Left forelimb (tissue), 1 donor: ENCODE results near the gene COL23A1.
"Not testable (repeated sequence)": the region's sequence is repeated elsewhere in the genome, so short reads cannot be mapped to it uniquely, and the experiment has no call there.

Experiments used
- DNase-seq: peaks from one replicate; pipeline ENCODE4 v3.0.0-alpha.2; 2018; ENCODE audit warnings: low spot score

The COL23A1 gene

GRCh38 chr5:178322736-178323540, 267.3 kb downstream of the COL23A1 start:
- DNase-seq: no peak

GRCh38 chr5:178320281-178320855, 269.8 kb downstream of the COL23A1 start:
- DNase-seq: no peak

- no peak for DNase-seq
These were observed 270.6 kb downstream of the COL23A1 start for GRCh38 chr5:178319541-178320041.

GRCh38 chr5:178318893-178319292, 271.3 kb downstream of the COL23A1 start:
- DNase-seq: no peak

DNA sequence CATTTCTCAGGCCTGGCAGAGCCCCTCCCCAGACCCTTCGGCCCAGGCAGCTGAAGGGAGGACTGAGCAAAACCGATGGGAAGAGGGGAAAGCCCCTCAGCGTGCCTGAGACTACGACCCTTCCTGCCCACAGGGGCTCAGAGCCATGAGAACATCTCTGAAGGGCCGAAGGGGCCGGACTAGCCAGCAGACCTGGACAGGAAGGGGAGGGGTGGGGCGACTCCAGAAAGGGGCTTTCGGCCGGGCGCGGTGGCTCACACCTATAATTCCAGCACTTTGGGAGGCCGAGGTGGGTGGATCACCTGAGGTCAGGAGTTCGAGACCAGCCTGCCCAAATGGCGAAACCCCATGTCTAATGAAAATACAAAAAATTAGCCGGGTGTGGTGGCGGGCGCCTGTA, 271.8 kb downstream of the COL23A1 start:
- no peak for DNase-seq

GRCh38 chr5:178317727-178318126, 272.5 kb downstream of the COL23A1 start:
- not testable (repeated sequence) for DNase-seq

DNA sequence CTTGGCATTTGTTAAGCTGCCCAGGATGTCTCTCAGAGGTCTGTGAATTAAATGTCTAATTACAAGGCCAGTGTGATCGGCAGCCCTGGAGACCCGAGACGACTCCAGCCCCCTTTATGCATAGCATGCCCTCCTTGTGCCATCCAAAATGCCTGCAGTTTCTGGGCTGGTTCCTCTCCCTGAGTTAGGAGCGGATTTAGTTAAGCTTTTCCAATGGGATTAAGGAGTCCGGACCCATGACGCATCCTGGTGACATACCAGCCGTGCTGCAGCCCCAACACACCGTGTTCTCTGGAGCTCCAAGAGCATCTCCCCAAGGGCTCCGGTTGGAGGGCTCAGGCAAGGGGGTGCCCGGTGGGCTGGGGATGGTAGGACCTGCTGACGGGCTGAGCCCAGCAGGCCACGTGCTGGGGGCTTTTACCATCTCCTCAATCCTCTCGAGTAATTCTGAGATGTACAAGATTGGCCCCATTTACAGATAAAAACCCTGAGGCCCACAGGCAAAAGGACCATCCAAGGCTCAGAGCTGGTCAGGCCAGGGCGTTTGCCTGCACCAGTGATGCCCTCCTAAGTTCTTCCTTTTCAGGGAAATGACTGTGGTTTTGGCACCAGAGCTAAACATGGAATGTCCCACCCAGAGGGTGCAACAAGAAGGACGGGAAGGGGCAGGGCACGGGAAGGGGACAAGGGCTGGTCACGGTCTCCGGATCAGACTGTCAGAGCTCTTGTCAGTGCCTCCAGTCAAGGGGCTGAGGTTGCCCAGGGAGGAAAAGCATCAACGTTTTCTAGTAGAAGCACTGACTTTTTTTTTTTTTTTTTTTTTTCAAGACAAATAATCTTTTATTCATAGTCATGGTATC, 275.0 kb downstream of the COL23A1 start:
- DNase-seq: no peak

- DNase-seq: no peak
These were observed 276.0 kb downstream of the COL23A1 start for GRCh38 chr5:178314061-178314660.

GRCh38 chr5:178313316-178313715, 276.9 kb downstream of the COL23A1 start:
- DNase-seq: no peak

DNA sequence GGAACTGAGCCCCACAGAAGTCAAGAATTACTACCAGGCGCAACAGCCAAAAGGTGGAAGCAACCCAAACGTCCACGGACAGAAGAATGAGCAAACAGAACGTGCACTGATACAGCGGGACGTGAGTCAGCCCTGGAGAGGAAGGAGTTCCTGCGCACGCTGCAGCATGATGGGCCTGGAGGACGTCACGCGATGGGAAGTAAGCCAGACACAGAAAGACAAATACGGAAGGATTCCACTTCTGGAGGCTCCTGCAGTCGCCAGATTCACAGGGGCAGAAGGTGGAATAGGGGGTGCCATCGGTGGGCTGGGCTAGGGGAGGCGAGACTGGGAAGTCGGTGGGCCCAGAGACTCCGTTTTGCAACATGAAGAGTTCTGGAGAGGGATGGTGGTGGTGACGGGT, 277.3 kb downstream of the COL23A1 start:
- no peak for DNase-seq

- DNase-seq: no peak
These were observed 279.9 kb downstream of the COL23A1 start for GRCh38 chr5:178310130-178310865.

GRCh38 chr5:178309271-178310013, 280.8 kb downstream of the COL23A1 start:
- no peak for DNase-seq

DNA sequence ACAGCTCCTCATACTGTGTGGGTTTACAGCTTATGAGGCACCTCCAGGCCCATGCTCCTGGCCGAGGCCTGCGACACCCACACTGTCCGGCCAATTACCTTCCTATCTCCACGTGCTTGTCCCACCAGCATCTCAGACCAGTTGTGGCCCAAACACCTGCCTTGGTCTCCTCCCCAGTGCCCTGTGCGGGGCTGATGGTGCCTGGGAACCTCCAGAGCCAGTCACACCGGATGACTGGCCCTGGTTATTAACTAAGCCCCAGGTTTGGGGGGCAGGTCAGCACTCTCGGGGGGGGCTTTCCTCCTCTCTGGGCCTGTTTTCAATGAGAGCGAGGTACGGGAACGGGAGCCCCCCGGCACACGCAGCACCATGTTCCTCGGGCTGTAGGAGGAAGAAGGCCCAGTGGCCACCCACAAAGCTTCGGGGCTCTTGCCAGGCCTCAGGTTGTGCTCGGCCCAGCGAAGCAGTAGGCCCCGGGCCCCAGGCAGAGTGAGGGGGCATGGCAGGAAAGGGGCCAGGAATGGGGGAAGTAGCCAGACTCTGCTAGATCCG, 281.6 kb downstream of the COL23A1 start:
- DNase-seq: no peak

GRCh38 chr5:178307267-178308045, 282.7 kb downstream of the COL23A1 start:
- DNase-seq: no peak

GRCh38 chr5:178306430-178307225, 283.6 kb downstream of the COL23A1 start:
- no peak for DNase-seq

- no peak for DNase-seq
These were observed 284.4 kb downstream of the COL23A1 start for GRCh38 chr5:178305801-178306200.

GRCh38 chr5:178304761-178305645, 285.2 kb downstream of the COL23A1 start:
- DNase-seq: no peak

- DNase-seq: no peak
These were observed 286.2 kb downstream of the COL23A1 start for GRCh38 chr5:178304016-178304415.
